H1 (cell line): ENCODE results near the gene SLC66A1. TPM values are rescaled to one million over a fixed set of nuclear protein-coding genes. Genes with fewer than 3 reads are reported as not detected.

Source experiments
- CTBP2 ChIP-seq: IDR thresholded peaks from 2 replicates; pipeline ENCODE4 v1.7.0; 2011; ENCODE audit warnings: borderline replicate concordance, mild to moderate bottlenecking, moderate library complexity, mixed read lengths, low read length; ENCODE audit not compliant: insufficient read depth, insufficient read length
- CTCF ChIP-seq, 3 experiments: IDR thresholded peaks; 1 replicate in 2 of 3; 2 replicates in 1 of 3; pipeline versions ENCODE4 v1.5.1 to v1.6.1; 2011; ENCODE audit warnings: low read length in 3 of 3, mild to moderate bottlenecking in 3 of 3, inconsistent platforms in 2 of 3, low read depth in 1 of 3, moderate library complexity in 1 of 3; ENCODE audit not compliant: insufficient read depth in 1 of 3; ENCODE audit errors: control extremely low read depth in 1 of 3
- EGR1 ChIP-seq: IDR thresholded peaks from 2 replicates; pipeline ENCODE4 v1.6.1; 2011; ENCODE audit warnings: low read depth, low read length, borderline replicate concordance
- NRF1 ChIP-seq: IDR thresholded peaks from 2 replicates; pipeline ENCODE4 v1.6.1; 2011; ENCODE audit warnings: mild to moderate bottlenecking, low read depth, low read length, improper control_type of control experiment
- POLR2A ChIP-seq, 2 experiments: IDR thresholded peaks; 1 replicate in 1 of 2; 2 replicates in 1 of 2; pipeline ENCODE4 v1.6.1; 2011; ENCODE audit warnings: low read depth in 2 of 2, low read length in 2 of 2, mild to moderate bottlenecking in 2 of 2; ENCODE audit errors: control extremely low read depth in 1 of 2
- SP2 ChIP-seq: IDR thresholded peaks from 2 replicates; pipeline ENCODE4 v1.6.1; 2012; ENCODE audit warnings: mild to moderate bottlenecking, low read length, inconsistent platforms
- TAF7 ChIP-seq: optimal IDR thresholded peaks from 2 replicates; pipeline ENCODE3; 2011; ENCODE audit warnings: low read depth, mild to moderate bottlenecking, inconsistent platforms, low read length, moderate library complexity, borderline replicate concordance
- polyA plus RNA-seq, 7 experiments: library from polyadenylated mRNA; depleted of rRNA in 3 of 7; stranded (reverse) in 5 of 7; unstranded in 2 of 7; fragments of >200 nt in 5 of 7; fragments of 200-250 nt in 2 of 7; gene quantifications; 1 replicate in 5 of 7; 2 replicates in 1 of 7; 4 replicates in 1 of 7; pipeline versions ENCODE4 v1.2.1 to v1.2.3, GENCODE V29; 2011 to 2013; ENCODE audit warnings: missing spikeins in 2 of 7, mixed read lengths in 2 of 7
- total RNA-seq: library from RNA; stranded (reverse); fragmentation: NEBNext Ultra II Directional; extraction: Animal tissue kit (Norgen Biotek cat#: 25700); gene quantifications from 2 replicates; pipeline ENCODE4 v1.2.1, GENCODE V29; 2021
- TF ChIP-seq, protein P1 (sequence below): IDR thresholded peaks from 2 replicates; pipeline ENCODE4 v1.6.1; 2011; ENCODE audit warnings: low read length, improper control_type of control experiment
- TF ChIP-seq, protein P2 (sequence below): IDR thresholded peaks from 2 replicates; pipeline ENCODE4 v1.6.1; 2012; ENCODE audit warnings: low read length, inconsistent platforms

Gene SLC66A1
- total and polyA plus RNA-seq, 2 of the 8 experiments (the other 6 are each of a cell fraction or from before 2014, with no cell fraction given): 16.8 to 27.9 TPM

GRCh38 chr1:19311931-19312781 lies at the start of gene SLC66A1, which contains the start of gene AKR7A2 (continued):
- no peak for TF ChIP-seq CTBP2
- TF ChIP-seq SP2: no peak
- peak; percentile 47 for TF ChIP-seq TAF7
- peak; percentile 67 for TF ChIP-seq NRF1
- peak; percentile 96 for TF ChIP-seq EGR1
- TF ChIP-seq, protein P1, sequence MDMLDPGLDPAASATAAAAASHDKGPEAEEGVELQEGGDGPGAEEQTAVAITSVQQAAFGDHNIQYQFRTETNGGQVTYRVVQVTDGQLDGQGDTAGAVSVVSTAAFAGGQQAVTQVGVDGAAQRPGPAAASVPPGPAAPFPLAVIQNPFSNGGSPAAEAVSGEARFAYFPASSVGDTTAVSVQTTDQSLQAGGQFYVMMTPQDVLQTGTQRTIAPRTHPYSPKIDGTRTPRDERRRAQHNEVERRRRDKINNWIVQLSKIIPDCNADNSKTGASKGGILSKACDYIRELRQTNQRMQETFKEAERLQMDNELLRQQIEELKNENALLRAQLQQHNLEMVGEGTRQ: peak; percentile 71
- peak in 1 of 3 experiments; percentile 8; a peak in 1 of 4 replicates for TF ChIP-seq CTCF (IDR thresholded peaks at IDR 0.05; ENCODE audit: control extremely low read depth in 1 of 3, insufficient read depth in 1 of 3, low read depth in 1 of 3, low read length in 3 of 3)
- TF ChIP-seq, protein P2, sequence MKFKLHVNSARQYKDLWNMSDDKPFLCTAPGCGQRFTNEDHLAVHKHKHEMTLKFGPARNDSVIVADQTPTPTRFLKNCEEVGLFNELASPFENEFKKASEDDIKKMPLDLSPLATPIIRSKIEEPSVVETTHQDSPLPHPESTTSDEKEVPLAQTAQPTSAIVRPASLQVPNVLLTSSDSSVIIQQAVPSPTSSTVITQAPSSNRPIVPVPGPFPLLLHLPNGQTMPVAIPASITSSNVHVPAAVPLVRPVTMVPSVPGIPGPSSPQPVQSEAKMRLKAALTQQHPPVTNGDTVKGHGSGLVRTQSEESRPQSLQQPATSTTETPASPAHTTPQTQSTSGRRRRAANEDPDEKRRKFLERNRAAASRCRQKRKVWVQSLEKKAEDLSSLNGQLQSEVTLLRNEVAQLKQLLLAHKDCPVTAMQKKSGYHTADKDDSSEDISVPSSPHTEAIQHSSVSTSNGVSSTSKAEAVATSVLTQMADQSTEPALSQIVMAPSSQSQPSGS: no peak
- peak in 1 of 2 experiments; percentile 65; a peak in 2 of 3 replicates for TF ChIP-seq POLR2A (IDR thresholded peaks at IDR 0.05; ENCODE audit: control extremely low read depth in 1 of 2, low read depth in 2 of 2, low read length in 2 of 2)
- TF ChIP-seq, all 59 proteins: peak for 17
